Astrocyte (in vitro differentiated cells and primary cell): ENCODE data around the gene SLC39A1. TPM values are rescaled to one million over a fixed set of nuclear protein-coding genes. Genes with fewer than 3 reads are reported as not detected.

Source experiments
- DNase-seq: peaks from one replicate; pipeline ENCODE4 v3.0.0-alpha.2; 2010; ENCODE audit warnings: low read depth
- FAIRE-seq: peaks from 2 replicates; lab custom pipeline; 2011; peaks lifted over from hg19 to GRCh38; lab: Jason Lieb, UNC
- H2AFZ ChIP-seq: 2 replicates; pipeline ENCODE4 v1.6.0; 2012; ENCODE audit warnings: low read depth, low read length, inconsistent platforms
- H3K27ac ChIP-seq: 2 replicates; pipeline ENCODE4 v1.5.1; 2011; ENCODE audit warnings: low read depth, low read length, inconsistent platforms
- H3K27me3 ChIP-seq: 2 replicates; pipeline ENCODE4 v1.6.0; 2011; ENCODE audit warnings: low read length, inconsistent platforms; ENCODE audit not compliant: insufficient read depth
- H3K36me3 ChIP-seq: 2 replicates; pipeline ENCODE4 v1.5.1; 2011; ENCODE audit warnings: low read length, inconsistent platforms; ENCODE audit not compliant: insufficient read depth
- H3K4me1 ChIP-seq: 2 replicates; pipeline ENCODE4 v1.5.1; 2011; ENCODE audit warnings: low read length, inconsistent platforms; ENCODE audit not compliant: insufficient read depth
- H3K4me2 ChIP-seq: 2 replicates; pipeline ENCODE4 v1.6.0; 2012; ENCODE audit warnings: low read length, inconsistent platforms
- H3K4me3 ChIP-seq: 2 replicates; pipeline ENCODE4 v1.5.1; 2011; ENCODE audit warnings: low read depth, mild to moderate bottlenecking, low read length, inconsistent platforms; ENCODE audit not compliant: insufficient read depth
- H3K79me2 ChIP-seq: 2 replicates; pipeline ENCODE4 v1.6.0; 2012; ENCODE audit warnings: mild to moderate bottlenecking, low read length, inconsistent platforms; ENCODE audit not compliant: insufficient read depth
- H3K9ac ChIP-seq: 2 replicates; pipeline ENCODE4 v1.6.0; 2012; ENCODE audit warnings: mild to moderate bottlenecking, low read length, inconsistent platforms
- H3K9me3 ChIP-seq: 2 replicates; pipeline ENCODE4 v1.5.1; 2012; ENCODE audit warnings: low read depth, mild to moderate bottlenecking, low read length, inconsistent platforms; ENCODE audit not compliant: insufficient read depth
- H4K20me1 ChIP-seq: 2 replicates; pipeline ENCODE4 v1.6.0; 2012; ENCODE audit warnings: low read length, inconsistent platforms; ENCODE audit not compliant: insufficient read depth
- H3K27ac Mint-ChIP-seq: one replicate; pipeline ENCODE4 v1.8.0; 2021; ENCODE audit warnings: mild to moderate bottlenecking, mixed read lengths; ENCODE audit not compliant: unreplicated experiment
- H3K27me3 Mint-ChIP-seq: one replicate; pipeline ENCODE4 v1.8.0; 2021; ENCODE audit warnings: low read depth, mixed read lengths; ENCODE audit not compliant: unreplicated experiment
- H3K36me3 Mint-ChIP-seq: one replicate; pipeline ENCODE4 v1.8.0; 2021; ENCODE audit warnings: low read depth, mixed read lengths; ENCODE audit not compliant: unreplicated experiment
- H3K4me1 Mint-ChIP-seq: one replicate; pipeline ENCODE4 v1.8.0; 2021; ENCODE audit warnings: low read depth, mixed read lengths; ENCODE audit not compliant: unreplicated experiment
- H3K4me3 Mint-ChIP-seq: one replicate; pipeline ENCODE4 v1.8.0; 2021; ENCODE audit warnings: mild to moderate bottlenecking, moderate library complexity, mixed read lengths; ENCODE audit not compliant: unreplicated experiment
- H3K9me3 Mint-ChIP-seq: one replicate; pipeline ENCODE4 v1.8.0; 2021; ENCODE audit warnings: mild to moderate bottlenecking, mixed read lengths; ENCODE audit not compliant: unreplicated experiment
- EZH2 ChIP-seq: IDR thresholded peaks from 2 replicates; pipeline ENCODE4 v1.6.1; 2012; ENCODE audit warnings: mild to moderate bottlenecking, low read length, inconsistent platforms; ENCODE audit not compliant: insufficient read depth
- total RNA-seq: library from RNA; stranded (reverse); gene quantifications from 2 replicates; pipeline ENCODE4 v1.2.1, GENCODE V29; 2021
- TF ChIP-seq, protein P1 (sequence below): IDR thresholded peaks from 2 replicates; pipeline ENCODE4 v1.5.1; 2011; ENCODE audit warnings: low read depth, mild to moderate bottlenecking, inconsistent platforms, low read length, moderate library complexity; ENCODE audit not compliant: insufficient read depth

SLC39A1 gene
- total RNA-seq, 1 donor from 2014 or later = 91.7 TPM

DNA sequence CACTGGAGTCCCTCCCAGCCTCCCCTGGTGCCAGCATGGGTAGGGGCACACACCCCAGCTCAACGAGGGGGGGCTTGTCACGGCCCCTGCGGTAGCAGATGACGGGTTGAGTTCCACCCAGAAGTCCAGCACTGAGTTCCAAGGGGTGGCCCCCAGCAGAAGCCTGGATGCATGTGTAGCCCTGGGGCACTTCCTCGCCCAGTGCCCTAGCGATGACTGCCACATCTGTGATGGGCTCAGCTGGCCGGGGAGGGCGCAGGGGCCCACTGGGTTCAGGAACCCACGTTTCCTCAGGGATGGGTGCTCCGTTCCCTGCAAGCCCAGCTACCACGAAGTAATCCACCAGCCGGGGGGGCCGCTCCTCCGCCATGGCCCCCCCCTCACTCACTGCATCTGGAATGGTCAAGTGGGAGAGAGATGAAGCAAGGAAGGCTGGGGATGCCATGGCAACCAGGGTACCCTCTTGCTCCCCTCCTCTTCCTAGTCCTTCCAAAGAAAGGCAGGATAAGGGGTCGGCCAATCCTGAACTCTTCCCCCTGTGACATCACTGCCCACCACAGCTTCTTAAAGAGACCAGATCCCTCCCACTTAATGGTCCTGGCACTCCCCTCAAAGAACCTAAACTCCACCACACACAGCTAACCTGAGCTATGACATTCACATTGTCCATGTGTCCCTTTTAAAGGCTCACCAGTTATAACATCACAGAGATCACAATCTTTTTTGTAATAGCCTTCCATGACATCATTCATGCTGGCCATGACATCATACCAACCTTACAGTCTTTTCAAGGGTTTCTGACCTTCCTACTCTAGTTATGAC lies 19.1 kb downstream of the SLC39A1 start:
- Mint-ChIP-seq H3K27ac (peak overlapping the region; percentile 34), H3K4me1 (peaks cover 6% of the 10 kb centered on the region)
- no peak overlapping the region for H3K4me2 ChIP-seq

DNA sequence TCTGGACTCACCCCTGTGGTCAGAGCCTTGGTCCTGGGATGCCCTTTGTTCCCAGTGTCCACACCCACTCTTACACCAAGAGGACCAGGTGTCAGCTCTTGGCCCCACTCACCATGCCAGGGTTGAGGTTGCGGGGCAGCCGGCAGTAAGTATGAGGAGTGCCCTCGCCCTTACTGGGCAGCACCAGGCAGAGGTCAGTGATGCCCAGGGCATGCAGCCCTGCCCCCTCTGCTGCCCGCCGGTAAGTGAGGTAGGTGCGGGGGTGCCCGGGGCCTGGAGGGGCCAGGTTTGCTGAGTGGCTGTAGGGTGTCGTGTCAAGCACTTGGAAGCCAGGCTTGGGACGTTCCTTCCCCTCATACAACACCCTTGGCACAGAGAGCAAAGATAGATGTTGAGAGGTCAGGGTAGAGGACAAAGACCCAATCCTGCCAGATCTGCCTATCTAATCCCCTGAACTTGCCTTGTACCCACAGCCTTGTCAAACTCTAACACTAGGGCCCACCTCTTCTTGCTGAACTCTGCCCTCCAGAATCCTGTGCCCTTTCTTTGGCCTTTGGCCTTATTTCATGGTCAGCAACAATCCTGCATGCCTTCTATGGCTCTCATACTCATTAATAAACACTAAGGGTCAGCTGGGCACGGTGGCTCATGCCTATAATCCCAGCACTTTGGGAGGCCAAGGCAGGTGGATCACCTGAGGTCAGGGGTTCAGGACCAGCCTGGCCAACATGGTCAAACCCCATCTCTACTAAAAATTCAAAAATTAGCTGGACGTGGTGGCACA lies 20.4 kb downstream of the SLC39A1 start:
- Histone ChIP-seq H3K79me2 (peaks cover 26% of the 10 kb centered on the region), H3K36me3 (peaks cover 5% of the 10 kb centered on the region), H3K4me3 (no peak overlapping the region), H3K27ac (no peak overlapping the region), H2AFZ (no peak overlapping the region), H3K9me3 (no peaks in the 10 kb centered on the region), H3K4me1 (peaks cover 9% of the 10 kb centered on the region), H3K27me3 (no peaks in the 10 kb centered on the region), H3K4me2 (no peak overlapping the region), H3K9ac (no peak overlapping the region), H4K20me1 (no peaks in the 10 kb centered on the region)
- Mint-ChIP-seq H3K27ac (no peak overlapping the region), H3K4me1 (peaks cover 6% of the 10 kb centered on the region), H3K9me3 (no peaks in the 10 kb centered on the region), H3K36me3 (peaks cover 14% of the 10 kb centered on the region), H3K27me3 (no peaks in the 10 kb centered on the region), H3K4me3 (no peak overlapping the region)
- FAIRE-seq (no peak), DNase-seq (no peak)
- TF ChIP-seq, protein P1, sequence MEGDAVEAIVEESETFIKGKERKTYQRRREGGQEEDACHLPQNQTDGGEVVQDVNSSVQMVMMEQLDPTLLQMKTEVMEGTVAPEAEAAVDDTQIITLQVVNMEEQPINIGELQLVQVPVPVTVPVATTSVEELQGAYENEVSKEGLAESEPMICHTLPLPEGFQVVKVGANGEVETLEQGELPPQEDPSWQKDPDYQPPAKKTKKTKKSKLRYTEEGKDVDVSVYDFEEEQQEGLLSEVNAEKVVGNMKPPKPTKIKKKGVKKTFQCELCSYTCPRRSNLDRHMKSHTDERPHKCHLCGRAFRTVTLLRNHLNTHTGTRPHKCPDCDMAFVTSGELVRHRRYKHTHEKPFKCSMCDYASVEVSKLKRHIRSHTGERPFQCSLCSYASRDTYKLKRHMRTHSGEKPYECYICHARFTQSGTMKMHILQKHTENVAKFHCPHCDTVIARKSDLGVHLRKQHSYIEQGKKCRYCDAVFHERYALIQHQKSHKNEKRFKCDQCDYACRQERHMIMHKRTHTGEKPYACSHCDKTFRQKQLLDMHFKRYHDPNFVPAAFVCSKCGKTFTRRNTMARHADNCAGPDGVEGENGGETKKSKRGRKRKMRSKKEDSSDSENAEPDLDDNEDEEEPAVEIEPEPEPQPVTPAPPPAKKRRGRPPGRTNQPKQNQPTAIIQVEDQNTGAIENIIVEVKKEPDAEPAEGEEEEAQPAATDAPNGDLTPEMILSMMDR = no peak
- TF ChIP-seq EZH2 = no peak

More for the DNA sequence above, 19.1 kb downstream of the SLC39A1 start:
- peaks cover 13% of the 10 kb centered on the region for H3K36me3 Mint-ChIP-seq
- H3K4me3 Mint-ChIP-seq = peak overlapping the region; percentile 90
- H3K4me1 ChIP-seq = peaks cover 9% of the 10 kb centered on the region
- H2AFZ ChIP-seq = no peak overlapping the region
- no peaks in the 10 kb centered on the region for H4K20me1 ChIP-seq
- DNase-seq = no peak
- H3K27me3 Mint-ChIP-seq = no peaks in the 10 kb centered on the region
- TF ChIP-seq EZH2 = no peak
- TF ChIP-seq, protein P1 = no peak
- H3K9me3 ChIP-seq = no peaks in the 10 kb centered on the region
- H3K79me2 ChIP-seq = peaks cover 26% of the 10 kb centered on the region
- no peak overlapping the region for H3K27ac ChIP-seq
- no peak for FAIRE-seq
- peak overlapping the region; percentile 85 for H3K9ac ChIP-seq
- H3K36me3 ChIP-seq = peaks cover 6% of the 10 kb centered on the region
- H3K4me3 ChIP-seq = no peak overlapping the region
- H3K9me3 Mint-ChIP-seq = no peaks in the 10 kb centered on the region
- H3K27me3 ChIP-seq = no peaks in the 10 kb centered on the region
